Activated CD4-positive, alpha-beta T cell treated with anti-CD3 and anti-CD28 coated beads for 1 hour (primary cell): Measurements from ENCODE around the gene GRAMD4.

Experiments used
- DNase-seq: peaks from one replicate; pipeline ENCODE4 v3.0.0-alpha.2; 2020

The GRAMD4 gene

DNA sequence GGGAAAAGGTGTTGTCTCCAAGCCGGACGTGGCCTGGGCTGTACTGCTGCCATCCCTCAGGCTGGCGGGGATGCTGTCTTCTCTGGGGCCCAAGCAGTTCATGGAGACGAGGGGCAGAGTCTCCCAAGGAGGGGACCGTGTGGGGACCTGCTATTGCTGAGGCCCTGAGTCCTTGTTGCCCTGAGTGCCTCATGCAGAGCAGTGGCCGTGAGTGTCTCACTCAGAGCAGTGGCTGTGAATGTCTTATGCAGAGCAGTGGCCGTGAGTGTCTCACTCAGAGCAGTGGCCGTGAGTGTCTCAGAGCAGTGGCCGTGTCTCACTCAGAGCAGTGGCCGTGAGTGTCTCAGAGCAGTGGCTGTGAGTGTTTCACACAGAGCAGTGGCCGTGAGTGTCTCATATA, 54.7 kb downstream of the GRAMD4 start:
- DNase-seq: no peak

DNA sequence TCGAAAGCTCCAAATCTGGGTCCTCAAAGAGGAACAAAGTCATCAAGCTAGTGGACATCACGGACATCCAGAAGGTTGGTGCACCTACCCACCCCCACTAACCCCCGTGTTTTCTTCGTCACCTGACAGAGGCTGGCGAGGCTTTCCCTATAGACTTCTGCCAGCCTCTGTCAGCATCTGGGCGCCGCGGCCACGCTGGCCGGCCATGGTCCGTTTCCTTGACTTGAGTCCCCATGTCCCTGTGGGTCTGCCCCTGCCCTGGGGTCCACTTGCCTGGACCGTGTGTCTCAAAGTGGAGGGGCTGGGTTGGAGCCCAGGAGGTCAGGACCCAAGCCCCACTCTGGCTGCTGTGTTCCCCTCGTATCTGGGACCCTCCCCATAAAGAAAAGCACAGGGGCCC, 55.3 kb downstream of the GRAMD4 start:
- DNase-seq: no peak

DNA sequence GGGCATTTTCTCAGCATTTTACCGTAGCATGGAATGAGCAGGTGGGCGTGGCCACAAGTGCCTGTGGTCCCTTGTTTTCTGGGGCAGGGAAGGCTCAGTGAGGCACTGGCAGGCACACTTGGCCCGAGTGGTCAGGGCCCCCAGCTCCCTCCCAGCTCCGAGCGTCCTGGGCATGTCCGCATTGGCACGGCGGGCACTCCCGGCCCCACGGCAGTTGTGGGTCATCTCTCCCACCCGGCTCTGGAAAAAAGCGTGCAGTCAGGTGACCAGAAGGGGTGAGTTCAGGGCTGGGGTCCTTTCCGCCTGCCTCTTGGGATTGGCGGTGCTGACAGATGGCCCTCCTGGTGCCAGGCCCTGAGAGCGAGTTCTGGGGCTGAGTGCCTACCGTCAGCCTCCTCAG, 55.8 kb downstream of the GRAMD4 start:
- no peak for DNase-seq

DNA sequence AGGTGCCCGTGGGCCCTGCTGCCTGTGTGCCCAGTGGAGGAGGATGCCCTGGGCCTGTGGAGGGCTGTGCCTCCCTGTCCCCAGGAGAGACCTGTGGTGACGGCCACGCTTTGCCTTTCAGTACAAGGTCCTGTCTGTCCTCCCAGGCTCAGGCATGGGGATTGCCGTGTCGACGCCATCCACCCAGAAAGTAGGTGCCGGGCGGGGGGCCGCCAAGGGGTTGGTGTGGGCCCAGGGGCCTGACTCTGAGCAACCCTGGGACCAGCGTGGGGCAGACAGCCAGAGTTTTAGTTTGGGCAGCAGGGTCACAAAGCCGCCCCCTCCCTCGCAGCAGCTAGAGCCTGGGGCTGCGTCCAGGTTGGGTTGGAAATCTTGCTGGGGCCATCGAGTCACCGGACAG, 56.3 kb downstream of the GRAMD4 start:
- no peak for DNase-seq

DNA sequence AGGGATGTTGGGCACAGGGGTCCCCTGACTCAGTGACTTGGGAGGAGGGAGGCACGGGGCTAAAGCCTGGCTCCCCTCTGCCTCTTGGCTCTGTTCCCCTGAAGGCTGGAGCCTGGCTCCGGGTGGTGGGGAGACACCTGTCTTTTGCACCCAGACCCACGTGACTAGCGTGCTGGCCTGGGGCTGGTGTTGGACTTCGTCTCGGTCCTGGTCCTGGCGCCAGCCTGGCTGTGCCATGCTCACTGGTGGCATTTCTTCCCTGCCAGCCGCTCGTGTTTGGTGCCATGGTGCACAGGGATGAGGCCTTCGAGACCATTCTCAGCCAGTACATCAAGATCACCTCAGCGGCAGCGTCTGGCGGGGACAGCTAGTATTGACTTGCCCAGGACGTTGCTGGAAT, 56.7 kb downstream of the GRAMD4 start:
- DNase-seq: no peak

DNA sequence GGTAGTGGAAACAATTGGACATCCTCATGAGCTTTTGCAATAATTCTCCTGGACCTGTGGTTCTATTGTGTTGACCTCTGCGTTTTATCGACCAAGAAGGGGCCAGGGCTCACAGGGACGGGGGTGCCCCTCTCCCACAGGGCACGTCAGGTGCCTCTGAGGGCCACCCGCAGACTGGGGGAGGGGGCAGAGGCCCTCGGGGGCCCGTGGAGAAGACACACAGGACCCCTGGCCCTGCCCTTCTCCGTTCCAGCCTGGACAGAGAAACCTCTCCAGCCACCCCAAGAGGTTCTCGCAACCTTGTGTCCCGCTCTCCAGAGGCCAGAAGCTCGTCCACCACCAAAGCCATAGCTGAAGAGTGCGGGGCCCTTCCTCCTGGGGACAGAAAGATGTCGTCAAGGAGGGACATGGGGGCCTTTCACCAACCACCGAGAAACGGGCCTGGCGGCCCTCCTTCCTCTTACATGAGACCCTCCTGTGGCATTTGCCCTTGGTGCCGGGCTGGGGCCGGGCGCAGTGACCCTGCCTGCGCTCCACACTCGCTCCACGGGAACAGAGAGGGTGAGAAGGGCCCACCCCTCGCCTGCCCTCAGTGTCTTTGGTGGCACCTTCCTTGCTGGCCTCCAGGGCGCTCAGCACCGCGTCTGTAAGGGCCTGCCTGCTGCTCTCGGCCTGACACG, 57.3 kb downstream of the GRAMD4 start:
- DNase-seq: no peak

DNA sequence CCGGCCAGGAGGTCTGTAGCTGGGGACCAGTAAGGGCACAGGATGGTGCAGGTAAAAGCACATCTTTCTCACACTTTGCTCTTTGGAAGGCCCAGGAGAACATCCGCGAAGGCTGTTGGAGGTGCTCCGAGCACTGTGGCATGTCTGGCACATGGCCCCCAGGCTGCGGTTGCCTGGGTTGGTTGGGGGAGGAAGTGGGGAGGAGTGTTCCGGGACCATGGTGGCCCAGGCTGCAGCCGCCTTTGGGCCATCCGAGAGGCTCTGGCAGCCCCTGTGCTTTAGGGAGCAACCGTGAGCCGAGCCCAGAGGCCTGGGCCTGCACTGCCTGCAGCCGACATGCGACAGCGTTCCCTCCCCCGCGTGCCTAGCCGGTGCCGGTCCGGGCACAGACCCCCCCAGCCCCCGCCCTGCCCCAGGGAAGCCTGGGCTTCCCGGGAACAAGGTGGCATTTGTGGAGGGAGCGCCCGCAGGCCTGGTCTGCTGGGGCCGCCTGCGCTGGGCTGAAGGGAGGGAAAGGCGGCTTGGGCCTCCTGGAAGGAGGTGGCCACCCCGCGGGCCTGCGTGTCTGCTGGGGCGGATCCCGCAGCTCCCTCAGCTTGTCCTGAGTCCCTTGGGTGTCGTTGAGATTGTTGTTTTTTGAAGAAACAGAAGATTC, 57.9 kb downstream of the GRAMD4 start:
- DNase-seq: no peak

DNA sequence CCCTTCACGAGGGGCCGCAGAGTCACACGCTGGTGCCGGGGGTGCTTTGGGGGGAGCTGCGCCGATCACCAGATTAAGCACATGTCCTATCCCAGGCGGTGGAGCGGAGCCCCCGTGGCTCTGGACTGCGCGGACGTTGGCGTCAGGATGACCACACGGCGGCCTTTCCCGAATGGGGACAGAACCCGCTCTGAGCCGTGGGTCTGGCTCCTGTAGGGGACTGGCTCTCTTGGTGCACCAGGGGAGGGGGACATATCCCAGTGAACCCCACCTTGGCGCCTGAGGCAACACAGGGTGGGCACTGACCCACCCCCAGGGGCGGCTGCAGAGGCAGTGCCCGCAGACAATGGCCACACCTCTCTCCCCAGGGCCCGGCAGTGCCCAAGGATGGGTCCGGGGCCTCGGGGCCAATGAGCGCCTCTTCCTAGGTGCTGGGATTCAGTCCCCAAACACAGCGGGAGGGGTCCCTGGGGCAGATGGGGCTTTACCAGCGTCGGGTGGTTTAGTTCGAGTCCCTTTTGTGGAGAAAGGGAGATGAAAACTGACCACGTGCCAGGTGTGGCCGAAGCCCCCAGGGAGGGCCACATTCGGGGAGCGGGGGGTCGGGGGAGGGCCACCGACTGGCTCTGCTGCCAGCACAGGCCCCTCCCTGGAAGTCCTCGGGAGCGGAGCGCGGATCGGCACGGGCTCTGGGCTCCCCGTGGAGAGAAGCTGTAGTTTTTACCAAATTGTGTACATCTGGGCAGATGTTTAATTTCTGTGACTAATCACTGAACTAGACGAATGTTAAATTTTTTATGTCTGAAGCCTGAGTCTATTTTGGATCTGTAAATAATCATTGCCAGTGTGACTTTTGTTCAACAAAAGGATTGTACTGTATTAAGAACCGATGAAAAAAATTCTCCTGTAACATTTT, 58.9 kb downstream of the GRAMD4 start:
- no peak for DNase-seq

DNA sequence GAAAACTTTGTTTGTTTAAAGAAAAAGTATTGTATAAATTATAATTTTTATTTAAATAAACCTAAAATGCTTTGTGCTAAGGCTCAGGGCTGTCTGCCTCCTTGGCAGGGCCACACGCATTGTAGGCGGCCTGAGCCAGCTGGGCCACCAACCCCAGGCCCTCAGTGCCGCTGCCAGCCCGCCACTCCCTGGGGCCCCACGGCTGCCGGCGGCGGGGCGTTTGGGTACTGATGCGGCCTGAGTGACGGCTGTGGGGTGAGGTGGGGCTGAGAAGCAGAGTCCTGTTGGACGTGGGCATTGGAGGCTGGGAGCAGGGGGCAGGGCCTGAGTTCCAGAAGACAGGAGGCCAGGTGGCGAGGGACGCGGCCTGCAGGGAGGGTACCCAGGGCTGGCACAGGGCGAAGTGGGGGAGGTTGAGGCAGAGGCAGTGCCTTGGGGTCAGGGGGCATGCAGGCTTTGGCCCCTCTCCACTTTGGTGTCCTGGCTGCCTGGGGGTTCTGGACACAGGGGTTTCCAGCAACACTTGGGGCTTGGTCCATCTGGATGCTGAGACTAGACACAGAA, 59.6 kb downstream of the GRAMD4 start:
- no peak for DNase-seq

DNA sequence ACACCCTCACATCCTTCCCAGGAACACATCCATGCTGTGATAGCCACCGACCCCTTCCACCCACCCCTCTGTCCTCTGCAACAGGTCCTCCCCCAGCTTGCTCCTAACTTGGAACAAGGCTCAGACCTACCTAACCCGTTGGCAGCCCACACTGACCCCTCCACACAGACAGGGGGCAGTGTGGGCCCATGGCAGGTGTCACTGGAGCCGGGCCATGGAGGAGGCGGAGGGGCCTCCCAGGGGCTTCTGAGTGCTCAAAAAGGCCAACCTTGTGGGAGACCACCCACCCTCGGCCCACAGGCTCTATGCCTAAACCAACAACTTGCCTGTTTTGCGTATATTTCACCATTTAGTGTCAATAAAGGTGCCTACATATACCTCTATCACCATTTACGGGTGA, 60.8 kb downstream of the GRAMD4 start:
- no peak for DNase-seq

DNA sequence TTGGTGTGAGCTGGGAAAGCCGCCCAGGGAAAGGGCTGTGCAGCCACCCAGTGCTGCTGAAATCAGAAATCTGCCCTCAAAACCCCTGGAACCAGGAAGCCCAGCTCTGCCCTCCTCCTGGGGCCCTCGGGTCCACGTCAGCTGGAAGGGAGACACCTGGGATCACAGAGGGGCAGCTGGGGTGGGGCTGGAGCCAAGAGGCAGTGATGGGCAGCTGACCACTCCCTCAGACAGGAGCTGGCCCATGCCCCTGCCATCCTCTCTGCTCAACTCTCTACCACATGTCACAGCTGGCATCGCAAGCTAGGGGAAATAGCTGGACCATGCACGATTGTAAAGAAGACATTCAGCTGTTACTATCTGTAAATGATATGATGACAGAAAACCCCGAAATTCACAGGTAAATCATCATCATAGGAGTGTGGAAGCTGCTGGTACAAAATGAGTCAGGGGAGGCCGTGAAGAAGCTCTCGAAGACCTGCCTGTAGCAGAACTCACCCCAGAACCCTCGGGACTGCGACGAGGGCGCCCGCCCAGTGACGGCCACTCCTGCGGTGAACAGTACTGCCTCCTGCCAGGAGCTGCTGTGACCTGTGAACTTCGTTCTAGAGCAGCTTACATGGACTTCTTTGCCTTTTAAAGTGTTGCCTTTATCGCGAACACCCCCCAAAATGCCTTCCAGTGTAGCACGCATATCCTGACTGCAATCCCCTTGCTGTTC, 62.0 kb downstream of the GRAMD4 start:
- DNase-seq: no peak

DNA sequence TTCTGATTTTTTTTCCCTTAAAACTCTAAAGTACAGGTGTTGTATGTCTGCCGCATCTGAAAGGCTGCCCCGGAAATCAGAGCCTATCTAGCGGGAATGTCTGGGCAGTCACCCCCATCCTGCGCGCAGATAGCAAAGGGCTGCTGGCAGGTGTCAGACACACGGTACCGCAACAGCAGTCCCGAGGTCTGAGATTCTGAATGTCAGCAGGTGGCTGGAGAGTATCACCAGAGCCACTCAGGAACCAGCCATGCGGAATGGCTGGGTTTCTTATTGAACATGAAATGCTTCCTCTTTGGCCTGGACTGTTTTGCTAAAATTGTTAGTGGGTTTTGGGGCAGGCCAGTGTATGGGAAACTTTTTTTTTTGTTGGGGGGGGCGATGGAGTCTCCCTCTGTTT, 64.5 kb downstream of the GRAMD4 start:
- no peak for DNase-seq

DNA sequence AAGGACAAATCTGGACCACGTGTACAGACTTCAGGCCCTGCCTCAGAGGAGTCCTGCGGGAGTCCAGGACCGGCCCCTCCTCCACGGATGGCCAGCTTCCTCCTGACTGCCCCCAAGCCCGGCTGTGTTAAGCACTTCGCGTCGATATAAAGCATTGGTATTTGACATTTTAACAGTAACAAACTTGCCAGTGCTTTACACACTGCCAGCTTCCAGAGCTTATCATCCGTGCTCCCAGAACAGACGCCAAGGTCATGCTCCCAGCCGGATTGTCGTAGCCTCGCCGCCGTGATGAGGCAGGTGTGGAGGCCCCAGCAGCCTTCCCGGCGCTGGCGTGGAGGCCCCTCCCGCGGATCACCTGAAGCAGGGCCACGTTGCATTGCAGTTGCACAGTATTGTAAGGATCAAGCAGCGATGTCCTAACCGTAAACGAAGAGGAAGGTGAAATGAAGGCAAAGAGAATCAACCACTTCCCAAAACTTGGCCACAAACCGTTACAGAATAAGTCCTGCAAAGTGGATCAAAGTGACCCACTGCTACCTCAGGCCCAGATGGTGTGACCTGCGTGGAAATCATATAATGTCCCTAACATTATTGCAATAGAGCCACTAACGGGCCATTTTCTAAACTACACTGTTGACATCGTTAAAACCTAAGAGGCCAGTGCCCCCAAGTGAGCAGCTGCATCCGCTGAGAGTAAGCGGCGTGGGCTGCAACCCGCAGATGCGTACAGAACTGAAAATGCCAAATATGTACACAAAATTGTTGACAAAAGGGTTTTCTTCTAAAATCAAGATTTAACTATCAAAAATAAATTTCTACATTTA, 66.2 kb downstream of the GRAMD4 start:
- DNase-seq: no peak

DNA sequence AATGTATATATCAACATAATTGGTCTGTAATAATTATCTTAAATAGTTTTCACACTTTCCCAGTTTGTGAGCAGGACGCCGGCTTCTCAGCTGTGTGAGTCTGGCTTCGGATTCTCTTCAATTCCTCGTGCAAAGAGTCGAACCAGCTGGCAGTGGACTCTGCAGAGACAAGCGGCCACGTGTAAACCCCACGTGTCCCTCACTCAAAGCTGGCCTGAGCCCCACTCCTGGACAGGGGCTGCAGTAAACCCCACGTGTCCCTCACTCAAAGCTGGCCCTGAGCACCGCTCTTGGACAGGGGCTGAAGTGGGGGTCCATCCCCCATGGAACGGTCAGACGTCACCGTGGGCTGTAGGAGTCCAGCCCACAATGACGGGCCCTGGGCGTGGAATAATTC, 66.9 kb downstream of the GRAMD4 start:
- DNase-seq: no peak

DNA sequence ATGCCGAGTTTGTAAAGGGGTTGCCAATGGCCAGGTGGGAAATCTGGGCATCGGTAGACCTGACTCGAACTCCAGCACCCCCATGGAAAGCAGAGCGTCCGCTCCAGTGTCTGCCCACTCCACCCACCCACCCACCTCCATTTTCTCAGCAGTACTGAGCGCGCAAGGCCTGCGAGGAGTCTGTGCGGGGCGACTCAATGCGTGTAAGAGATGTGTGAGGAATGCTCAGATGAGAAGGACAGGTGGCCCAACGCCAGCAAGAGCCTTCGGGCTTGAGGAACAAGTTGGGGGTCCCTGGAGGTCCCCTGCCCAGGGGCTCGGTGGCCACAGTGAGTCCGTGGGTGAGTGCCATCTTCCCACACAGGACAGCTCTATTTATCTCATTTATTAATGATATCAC, 67.3 kb downstream of the GRAMD4 start:
- no peak for DNase-seq

DNA sequence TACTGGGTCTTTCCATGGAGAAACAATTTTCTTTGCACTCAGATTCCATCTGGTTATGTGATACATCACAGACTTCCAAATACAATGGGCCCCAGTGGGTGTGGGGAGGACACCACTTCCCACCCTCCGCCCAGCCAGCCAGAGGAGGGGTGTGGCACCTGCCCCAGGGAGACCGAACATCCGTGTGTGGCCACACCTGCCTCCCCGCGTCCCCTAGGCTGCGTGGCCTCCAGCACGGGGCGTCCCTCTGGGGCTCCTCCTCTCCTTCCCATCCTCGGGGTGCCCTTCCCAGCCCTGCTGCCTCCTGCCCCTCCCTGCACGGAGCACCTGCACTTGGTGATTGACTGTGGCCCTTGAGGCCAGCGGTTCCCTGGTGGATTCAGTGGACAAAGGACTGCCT, 68.8 kb downstream of the GRAMD4 start:
- no peak for DNase-seq

DNA sequence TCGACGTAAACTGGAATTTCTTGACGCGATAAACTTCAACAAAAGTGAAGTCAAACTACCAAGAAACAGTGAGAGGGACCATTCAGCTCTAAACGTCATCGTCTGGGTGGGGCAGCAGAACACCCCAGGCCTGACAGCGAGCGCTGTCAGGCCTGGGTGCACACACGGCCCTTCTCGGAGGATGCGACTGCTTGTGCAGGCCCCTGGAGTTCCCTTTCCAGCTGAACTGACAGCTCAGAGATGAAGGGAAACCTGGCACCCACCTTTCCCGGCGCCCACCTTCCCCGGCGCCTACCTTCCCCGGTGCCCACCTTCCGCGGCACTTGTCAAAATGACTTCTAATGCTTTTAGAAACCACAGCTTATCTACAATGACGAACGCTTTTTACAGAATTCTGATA, 70.0 kb downstream of the GRAMD4 start:
- no peak for DNase-seq

DNA sequence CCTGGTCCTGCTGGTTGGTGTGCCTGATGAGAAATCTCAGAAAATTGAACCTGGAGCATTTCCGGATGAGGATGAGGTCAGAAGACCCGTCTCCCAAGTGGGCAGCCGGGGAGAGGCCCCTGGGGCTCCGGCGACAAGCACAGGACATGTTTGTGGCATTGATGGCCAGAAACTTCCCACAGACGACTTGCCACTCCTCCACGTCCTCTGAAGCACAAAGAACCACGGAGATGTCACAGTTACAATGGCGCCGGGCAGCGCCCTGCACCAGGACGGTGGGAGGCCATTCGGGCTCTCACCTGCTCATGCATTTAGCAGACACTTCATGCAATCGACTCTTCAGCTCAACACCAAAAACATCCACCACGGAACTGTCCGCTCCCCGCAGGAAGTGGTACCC, 71.4 kb downstream of the GRAMD4 start:
- DNase-seq: no peak

DNA sequence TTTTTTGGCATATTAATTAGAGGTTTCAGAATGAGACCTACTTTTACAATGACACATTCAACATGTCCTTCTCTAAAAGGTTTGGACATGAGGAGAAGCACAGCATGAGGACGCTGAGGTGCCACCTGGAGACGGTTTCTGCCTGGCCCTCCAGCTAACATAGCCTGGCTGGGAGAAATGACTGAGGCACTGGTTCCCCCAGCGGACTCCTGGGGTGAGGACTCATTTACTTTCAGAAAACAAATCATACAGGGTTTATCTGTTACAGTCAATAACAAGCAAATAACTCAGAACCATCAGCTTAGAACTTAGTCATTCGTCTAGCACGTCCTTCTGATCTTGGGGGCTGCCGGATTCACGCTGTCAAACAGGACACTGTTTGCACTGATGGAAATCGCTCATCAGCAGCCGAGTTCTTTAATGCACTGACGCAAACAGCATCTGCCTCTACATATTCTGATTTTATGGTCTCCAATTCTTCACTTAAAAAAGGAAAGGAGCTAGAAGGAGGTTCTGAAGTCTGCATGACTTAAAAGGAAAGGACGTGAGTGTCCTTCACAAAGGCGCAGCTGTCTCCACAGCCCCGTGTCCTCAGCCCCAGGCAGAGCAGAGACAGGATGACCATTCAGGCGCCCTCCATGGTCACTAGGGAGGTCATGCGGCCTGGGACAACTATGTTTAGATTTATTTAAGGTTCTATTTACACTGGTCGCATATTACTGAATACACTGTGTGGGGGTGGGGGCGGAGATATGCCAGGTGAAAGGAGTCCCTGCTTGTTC, 73.6 kb downstream of the GRAMD4 start:
- DNase-seq: no peak

DNA sequence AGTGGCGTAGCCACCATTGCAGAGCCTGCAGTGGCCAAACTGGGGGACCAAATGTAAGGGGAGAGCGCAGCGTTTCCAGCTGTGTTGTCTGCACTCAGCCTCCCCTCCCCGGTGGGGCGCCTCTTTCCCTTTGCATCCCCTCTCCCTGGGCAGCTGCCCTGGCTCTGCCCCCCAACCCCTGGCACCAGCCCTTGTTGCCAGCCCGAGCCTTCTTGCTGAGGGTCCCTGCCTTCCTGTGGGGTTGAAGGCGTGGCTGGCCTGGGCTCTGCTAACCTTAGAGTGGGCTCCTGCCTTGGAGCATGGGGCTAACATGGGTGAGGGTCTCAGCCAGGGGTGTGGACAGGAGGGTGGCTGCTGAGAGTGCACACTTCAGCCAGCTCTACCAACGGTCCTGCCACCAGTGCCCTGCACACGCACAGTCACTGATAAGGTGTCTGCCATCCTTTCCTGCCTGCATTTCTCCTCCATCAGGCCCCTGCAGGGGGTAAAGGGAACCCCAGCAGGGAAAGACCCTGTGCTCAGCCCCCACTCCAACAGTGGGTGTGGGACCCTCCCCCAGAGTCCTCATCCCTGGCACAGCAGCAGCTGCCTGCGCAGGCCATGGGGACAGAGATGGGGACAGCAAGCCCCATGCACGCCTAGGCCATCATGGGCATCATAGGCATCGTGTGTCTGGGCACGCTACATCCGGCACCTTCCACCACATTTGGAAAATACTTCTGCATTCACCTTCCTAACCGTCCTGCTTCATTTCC, 74.4 kb downstream of the GRAMD4 start:
- DNase-seq: no peak
